ENCODE data around the gene ARRB1.

ARRB1 gene

DNA sequence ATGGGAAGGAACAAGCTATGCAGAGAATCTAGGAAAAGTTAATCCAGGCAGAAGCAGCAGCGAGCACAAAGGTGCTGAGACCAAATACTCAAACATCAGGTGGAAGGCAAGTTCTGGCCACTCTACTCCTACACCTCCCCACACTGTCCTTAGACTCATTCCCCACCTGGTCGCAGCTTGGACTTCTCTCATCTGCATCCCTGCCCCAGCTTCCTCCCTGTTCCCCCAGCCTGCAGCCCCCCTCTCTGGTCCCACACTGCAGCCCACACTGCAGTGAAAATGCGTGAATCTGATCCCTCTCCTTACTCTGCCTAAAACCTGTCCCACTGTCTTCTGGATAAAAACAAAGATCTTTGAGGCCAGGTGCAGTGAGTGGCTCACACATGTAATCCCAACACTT, 101.8 kb downstream of the ARRB1 start:
- DNase-seq (ENCODE audit: low read depth in 2 of 2) = no peak

DNA sequence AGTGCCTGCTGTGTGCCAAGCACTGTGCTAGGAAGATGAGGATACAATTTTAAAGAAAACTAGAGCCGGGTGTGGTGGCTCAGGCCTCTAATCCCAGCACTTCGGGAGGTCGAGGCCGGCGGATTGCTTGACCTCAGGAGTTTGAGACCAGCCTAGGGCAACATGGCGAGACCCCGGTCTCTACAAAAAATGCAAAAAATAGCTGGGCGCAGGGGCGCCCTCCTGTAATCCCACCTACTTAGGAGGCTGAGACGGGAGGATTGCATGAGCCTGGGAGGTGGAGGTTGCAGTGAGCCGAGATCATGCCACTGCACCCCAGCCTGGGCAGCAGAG, 102.6 kb downstream of the ARRB1 start:
- no peak for DNase-seq (ENCODE audit: low read depth in 2 of 2)

DNA sequence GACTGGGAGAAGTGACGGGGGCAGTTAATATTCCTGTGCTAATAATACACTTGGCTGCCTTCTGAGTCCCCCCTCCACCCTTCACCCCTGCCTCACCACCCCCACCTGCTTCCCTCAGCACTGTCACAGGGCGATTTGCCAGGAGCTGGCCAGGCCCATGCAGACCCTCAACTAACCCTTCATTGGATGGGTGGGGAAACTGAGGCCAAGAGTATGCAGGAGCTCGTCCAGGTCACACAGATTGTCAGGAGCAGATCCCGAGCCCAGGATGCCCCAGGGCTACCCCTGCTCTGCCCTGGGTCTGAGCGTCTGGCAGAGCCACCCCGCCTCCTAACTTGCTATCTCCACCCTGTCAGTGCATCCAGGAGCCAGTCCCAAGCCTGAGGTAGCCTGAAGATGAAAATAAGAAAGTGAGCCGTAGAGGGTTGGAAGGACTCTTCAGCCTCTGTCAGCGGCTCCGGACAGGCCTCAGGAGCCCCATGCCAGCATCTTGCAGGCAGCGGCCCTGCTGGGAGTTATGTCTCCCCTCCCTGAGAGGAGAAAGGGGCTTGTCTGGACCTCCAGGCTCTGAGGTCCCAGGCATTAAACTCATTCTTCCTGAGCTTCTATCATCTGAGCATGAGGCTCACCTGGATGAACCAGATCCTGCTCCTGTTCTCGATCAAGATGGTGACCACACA, 104.7 kb downstream of the ARRB1 start:
- no peak for DNase-seq (ENCODE audit: low read depth in 2 of 2)

DNA sequence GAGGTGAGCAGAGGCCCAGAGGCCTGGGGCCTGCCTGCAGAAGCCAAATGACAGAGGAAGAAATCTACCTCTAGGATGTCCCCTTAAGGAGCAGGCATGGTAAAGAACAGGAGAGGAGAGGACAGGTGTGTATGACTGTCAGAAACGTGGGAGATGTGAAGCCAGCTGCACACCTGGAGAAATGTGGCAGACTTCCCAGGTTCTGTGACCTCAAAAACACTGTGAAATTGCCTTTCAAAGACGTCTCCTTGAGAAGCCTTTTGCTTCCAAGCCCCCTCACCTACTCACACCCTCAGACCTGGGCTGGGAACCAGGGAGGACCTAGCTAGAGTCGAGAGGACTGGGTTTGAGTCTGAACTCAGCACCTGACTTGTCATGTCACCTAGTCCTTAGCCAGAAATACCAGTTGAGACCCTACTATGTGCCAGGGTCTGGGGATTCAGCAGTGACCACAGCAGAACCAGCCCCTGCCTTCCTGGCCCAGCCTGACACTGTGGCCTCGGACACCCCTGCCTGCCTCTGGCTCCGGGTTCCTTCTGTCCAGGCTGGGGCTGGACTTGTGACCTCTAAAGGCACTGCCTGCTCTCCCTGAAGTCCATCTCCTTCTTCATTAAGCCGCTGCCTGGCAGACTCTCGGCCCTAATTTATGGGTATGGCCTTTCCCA, 105.3 kb downstream of the ARRB1 start:
- DNase-seq (ENCODE audit: low read depth in 2 of 2) = no peak

DNA sequence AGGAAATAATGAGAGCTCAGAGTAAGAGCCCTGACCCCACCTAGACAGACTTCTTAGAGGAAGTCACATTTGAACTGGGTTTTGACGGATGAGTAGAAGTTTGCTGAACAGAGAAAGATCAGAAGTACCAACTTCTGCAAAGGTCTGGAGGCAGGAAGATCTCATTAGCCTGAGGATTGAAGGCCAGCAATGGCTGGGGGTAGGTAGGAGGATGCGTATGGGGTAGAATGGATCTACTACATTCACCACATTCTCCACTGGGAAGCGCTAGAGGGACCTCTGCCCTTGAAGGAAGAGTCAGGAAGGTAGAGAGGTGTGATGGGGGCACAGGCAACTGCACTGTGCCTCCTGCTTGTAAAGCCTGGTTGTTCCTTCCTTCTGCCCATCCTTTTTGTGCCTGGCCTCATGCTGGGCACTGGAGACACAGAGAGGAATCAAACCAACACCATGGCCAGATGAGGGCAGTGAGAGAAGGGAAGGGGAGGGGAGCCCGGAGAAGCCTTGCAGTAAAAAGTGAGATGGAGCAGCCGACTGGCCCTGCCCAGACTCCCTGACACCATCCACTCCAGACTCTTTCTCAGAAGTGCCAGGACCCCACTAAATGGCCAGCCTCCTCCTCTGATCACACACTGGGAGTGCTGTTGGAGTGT, 106.0 kb downstream of the ARRB1 start:
- DNase-seq (ENCODE audit: low read depth in 2 of 2) = no peak

DNA sequence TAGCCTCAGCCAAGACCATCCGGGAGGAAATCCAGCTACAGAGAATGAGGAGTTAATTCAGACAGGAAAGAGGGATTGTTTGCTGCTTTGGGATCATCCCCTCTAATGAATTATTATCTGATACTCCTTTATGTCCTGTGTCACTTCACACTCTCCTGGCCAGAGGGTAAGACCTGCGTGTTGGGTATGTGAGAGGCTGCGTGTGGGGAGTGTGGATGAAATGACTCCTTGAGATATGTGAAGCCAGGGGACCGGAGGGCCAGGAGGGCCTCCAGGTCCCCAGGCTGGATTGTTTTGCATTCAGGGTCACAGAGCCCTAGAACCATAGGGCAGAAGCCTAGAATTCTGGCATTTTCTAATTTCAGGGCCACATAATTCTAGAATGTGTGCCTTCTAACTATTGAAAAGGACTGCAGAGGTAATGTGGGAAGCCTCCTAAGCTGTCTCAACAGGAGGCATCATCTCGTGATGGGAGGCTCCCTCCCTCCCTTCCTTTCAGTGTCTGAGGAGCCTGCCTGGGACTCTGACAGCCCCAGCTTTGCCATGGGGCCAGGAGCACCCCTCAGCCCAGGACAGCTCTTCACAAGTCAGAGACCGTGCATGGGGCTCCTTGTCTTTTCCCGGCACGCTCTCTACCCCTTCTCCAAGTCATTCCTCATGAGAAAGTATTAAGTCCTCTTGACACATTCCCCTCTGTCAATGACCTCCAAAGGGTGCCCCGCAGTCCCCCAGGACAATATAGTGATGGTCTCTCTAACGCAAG, 107.2 kb downstream of the ARRB1 start:
- DNase-seq (ENCODE audit: low read depth in 2 of 2) = no peak

DNA sequence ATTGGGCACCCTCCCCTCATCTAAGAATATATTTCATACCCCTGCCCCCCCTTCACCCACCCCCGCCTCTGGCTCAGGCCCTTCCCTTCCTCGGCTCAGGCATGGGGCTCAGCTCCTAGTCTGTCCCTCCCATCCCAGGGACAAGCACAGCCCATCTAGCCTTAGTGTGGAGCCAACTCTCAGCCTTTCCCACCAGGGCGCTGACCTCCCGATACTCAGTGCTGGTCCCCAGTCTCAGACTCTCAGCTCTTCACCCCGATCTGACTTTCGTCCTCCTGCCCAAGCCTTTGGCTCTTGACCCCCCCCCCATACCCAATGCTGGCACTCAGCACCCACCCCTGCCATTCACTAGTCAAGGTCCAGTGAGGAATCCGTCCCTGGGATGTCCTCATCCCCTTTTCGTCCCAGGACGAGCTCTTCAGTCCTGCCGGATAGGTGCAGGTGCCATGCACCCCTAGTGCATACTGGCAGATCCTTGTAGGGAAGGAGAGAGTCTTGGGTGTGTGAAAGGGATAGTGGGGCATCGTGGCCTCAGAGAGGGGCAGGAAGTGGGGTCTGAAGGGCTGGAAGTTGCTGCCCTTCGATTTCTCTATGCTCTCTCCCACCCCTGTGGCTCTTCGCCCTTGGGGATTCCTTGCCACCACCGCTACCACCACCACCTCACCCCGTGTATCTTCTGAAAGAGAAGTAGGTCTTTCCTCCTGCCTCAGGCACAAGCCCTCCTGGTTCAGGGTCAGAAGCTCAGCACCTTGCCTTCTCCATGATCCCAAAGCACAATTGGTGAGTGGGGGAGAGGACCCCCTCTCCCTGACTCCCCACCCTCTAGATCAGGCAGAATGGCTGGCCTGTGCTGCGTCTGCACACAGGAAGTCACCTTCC, 108.5 kb downstream of the ARRB1 start:
- DNase-seq (ENCODE audit: low read depth in 2 of 2) = no peak

DNA sequence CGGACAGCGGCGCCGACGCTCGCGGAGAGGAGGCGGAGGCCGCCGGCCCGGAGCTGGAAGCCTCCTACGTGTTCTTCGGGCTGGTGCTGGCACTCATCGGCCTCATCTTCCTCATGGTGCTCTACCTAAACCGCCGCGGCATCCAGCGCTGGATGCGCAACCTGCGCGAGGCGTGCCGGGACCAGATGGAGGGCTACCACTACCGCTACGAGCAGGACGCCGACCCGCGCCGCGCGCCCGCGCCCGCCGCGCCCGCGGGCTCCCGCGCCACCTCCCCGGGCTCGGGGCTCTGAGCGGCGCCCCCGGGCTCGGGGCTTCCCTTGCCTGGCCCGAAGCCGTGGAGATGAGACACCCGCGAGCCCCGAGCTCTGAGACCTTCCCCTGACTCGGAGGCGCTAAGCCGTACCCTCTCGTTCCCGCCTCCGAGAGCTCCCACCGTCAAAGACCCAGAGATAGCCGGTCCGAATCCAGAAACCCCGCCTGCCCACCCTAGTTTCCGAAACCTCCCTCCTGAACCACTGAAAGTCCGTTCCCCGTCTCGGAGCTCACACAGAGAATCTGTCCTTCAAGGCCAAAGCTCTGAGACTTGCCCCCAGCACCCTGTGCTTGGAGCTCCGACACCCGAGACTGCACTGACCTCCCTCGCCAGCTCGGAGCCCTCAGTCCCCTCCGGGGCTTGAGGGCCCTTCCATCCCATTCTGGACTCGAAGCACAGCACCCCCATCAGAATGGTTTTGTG, 109.4 kb downstream of the ARRB1 start:
- DNase-seq (ENCODE audit: low read depth in 2 of 2) = no peak

DNA sequence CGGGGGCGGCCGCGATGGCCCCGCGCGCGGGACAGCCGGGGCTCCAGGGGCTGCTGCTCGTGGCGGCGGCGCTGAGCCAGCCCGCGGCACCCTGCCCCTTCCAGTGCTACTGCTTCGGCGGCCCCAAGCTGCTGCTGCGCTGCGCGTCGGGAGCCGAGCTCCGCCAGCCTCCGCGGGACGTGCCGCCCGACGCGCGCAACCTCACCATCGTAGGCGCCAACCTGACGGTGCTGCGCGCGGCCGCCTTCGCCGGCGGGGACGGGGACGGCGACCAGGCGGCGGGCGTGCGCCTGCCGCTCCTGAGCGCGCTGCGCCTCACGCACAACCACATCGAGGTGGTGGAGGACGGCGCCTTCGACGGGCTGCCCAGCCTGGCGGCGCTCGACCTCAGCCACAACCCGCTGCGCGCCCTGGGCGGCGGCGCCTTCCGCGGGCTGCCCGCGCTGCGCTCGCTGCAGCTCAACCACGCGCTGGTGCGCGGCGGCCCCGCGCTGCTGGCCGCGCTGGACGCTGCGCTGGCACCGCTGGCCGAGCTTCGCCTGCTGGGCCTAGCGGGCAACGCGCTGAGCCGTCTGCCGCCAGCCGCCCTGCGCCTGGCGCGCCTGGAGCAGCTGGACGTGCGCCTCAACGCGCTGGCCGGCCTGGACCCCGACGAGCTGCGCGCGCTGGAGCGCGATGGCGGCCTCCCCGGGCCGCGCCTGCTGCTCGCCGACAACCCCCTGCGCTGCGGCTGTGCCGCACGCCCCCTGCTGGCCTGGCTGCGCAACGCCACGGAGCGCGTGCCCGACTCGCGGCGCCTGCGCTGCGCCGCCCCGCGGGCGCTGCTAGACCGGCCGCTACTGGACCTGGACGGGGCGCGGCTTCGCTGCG, 110.2 kb downstream of the ARRB1 start:
- peak; percentile 81 to 84 for DNase-seq (ENCODE audit: low read depth in 2 of 2)

DNA sequence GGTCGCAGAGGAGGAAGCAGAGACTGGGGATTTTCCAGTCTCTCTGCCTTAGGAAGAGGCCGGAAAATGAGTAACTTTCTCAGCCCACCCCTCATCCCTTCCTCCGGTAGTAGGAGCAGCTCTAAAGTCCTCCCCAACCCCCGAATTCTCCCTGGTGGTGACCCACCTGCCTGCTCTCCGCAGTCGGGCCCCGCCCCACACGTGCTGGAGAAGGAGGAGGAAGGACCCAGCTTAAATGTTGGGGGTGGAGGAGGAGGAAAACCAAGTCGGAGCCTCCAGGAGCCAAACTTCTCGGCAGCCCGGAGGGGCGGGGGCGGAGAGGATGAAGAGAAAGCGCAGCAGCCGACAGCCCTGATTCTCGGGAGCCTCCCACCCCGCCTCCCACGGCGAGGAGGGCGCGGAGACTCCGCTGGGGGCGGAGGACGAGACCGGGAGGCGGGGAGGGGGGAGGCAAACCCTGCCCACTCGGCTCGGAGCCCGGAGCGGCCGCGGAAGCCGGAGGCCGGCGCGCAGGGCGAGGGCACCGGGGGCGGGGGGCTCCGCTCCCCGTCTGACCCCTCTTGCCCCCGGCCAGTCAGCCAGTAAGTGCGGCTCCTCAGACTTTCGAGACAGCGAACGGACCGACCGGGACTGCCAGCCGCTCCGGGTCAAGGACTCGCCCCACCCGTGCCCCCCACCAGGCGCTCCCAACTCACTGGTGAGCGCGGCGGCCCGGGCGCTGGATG, 111.0 kb downstream of the ARRB1 start, which contains the start of gene TPBGL:
Gene TPBGL, plus strand, starts transcription at position 464 of the 725 bp plus-strand sequence. CDS start 276 bp downstream, outside the sequence.
- DNase-seq (ENCODE audit: low read depth in 2 of 2) = no peak

DNA sequence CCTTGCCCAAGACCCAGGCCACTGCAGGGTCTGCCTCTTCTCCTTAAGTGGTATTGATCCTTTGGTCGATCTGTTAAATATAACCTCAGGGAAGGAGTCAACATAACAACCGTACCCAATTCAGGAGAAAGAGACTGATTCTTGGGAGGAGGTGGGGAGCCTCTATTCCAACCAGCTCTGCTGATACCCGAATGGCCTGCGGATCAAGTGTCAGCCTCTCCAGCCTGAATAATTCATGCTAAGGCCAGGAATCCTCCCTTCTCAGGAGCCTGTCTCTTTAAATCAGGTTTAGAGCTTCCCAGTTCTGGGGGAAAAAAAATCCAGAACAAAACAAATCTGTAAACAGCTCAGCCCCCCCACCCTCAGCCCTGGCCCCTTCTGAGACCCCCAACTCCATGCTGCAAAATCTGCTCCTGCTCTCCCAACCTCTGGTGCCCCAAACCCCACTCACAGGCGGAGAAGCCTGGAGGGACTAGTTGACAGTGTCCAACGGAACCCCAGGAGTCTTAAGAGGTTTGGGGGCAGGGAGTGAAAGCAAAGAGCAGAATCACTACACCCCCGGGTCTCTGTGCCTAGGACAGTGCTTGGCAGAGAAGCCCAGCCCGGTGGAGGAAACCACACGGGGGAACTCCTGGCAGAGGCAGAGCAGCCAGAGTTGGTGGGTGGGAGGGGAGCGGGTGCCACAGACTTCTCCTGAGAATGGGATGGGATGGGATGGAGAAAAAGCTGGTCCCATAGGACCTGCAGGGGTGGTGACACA, 111.8 kb downstream of the ARRB1 start:
- DNase-seq (ENCODE audit: low read depth in 2 of 2) = no peak

DNA sequence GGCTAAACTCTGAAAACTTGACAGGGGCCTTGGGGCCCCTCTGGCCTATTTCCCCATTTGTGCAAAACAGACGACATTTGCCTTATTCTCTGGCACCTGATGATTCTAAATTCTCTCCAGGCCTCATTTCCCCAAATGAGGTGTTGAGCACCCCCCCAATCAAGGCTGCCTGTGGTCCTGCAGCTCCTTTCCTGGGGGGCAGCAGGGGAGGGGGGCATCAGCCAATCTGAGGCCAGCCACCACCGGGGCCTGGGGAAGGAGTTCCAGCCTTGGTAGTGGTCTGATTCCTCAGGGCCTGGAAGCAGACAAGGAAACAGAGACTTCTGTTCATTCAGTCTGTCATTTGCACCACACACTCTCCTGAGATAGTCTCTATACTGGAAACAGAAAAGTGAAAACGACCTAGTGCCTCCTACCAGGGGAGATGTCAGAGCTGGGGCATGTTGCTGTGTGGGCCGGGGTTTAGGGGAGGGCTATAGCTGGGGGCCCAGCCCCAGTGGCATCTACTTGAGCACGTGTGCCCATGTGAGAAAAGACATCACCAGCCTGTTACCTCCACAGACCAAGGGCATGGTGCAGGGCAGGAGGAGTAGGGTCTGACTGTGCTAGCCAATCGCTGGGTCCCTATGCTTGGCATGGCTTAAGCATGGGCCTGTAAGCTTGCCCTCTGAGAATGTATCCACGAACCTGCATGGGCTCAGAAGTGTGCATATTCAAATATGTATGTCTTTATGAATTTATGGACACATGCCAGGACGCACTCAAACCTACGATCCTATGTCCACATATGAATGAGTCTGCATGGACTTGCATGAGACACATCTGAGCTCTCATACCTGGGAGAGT, 112.6 kb downstream of the ARRB1 start:
- DNase-seq (ENCODE audit: low read depth in 2 of 2) = no peak

DNA sequence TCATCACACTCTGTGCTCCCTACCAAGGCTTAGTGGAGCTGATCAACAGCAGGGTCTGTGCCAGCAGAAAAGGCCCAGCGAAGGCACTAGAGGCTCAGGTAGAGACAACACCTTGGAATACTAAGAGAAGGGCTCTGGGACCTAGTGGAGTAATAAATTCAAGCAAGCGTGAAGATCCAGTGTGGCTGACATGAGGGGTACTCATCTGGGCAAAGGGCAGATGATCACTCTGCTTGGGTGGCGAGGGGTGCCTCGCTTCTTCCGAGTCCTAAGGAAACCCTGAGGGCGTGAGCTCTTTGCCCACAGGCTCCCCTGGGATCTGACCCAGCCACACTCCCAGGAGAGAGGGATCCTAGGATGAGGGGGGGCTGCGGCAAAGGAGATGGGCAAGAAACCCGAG, 114.4 kb downstream of the ARRB1 start:
- no peak for DNase-seq (ENCODE audit: low read depth in 2 of 2)

DNA sequence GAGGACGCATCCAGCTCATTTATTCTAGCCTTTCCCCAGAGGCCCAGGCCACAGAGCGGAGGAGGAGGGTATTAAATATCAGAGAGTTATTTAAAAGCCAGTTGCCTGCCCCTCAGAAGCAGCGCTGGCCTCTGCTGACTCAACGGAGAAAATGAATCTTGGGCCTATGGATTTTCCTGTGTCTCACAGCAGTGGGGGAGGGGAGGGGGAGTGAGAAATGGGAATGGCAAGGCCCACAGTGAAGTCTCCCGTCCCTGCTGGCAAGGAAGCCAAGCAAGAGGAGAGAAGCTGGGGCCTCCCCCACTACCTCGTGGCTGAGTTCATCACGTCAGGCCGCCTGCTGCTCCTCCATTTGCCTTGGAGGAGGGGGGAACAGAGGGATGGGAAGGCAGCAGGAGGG, 115.4 kb downstream of the ARRB1 start:
- no peak for DNase-seq (ENCODE audit: low read depth in 2 of 2)

DNA sequence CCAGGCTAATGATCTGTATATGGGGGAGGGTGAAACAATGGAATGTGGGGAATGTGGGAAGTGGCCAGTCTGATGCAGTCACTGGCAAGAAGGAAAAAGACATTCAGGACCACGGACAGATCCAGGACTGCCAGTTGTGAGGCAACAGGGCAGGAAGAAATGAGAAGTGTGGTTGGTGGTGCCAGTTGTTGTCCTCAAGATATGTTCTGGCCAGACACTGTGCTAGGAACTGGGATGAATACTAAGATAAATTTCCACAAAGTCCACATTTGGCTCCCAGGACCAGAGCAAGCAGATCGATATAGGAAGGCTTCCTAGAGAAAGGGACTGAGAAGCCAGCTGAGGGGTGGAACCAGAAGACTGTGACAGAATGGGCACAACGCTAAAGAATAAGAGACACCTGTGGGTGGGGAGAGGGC, 117.7 kb downstream of the ARRB1 start:
- no peak for DNase-seq (ENCODE audit: low read depth in 2 of 2)

DNA sequence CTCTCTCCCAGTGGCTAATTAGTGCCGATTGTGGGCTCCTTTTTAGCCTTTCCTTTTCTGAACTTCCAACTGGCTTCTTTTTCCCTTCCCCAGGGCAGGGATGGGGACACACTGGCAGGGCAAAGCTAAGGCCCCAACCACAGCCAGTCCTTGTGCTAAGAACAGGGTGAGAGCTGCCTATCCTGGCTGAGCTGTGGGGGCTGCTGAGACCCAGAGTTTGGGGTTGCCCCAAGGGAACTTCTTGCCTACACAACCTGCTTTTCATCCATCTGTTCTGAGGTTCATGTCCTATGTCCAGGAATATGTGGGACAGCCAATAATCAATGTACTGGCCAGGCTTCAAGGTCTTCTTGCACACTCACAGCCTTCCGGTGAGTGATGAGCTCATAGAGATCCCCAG, 120.8 kb downstream of the ARRB1 start:
- DNase-seq (ENCODE audit: low read depth in 2 of 2) = no peak

DNA sequence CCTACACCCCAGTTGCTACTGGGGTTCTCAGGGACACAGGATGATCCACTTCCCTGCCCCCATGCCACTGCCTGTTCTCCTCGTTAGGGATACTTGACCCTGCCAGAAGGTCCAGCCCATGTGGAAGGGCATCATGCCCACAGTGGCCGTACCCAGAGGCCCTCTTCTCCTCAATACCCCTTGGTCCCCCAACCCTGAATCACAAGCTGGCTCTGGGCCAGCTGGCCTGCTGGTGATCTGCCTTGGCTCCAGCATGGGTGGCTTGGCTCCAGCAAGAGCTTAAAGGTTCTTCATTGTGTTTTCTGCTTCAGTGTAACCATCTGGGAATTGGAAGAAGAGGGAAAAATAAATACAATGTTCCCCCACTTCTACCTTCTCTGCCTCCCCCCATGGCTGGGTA, 122.0 kb downstream of the ARRB1 start:
- no peak for DNase-seq (ENCODE audit: low read depth in 2 of 2)

All from stimulated activated CD8-positive, alpha-beta memory T cell treated with anti-CD3 and anti-CD28 coated beads, Interleukin-15, amount 100 ng/mL, for 48 hours (primary cell).